OCI-LY7 (cell line): ENCODE measurements around the gene WNT9B. TPM values are rescaled to one million over a fixed set of nuclear protein-coding genes. Genes with fewer than 3 reads are reported as not detected.
"Not testable (repeated sequence)": the region's sequence is repeated elsewhere in the genome, so short reads cannot be mapped to it uniquely, and the experiment has no call there.

ENCODE experiments used
- BruUV-seq: library from RNA; stranded (reverse); fragments of 400-500 nt; replicated peaks from 2 replicates; lab custom pipeline; 2021; lab: Mats Ljungman, UMichigan
- CTCF ChIA-PET: fragments of 300-600 bp; sonication (Branson Sonifier 250); formaldehyde crosslinking; loops from one replicate; lab custom pipeline; 2022; ENCODE audit warnings: antibody characterized with exemption; ENCODE audit not compliant: unreplicated experiment; lab: Charles Lee
- POLR2A ChIA-PET: fragments of 300-600 bp; sonication (Branson Sonifier 250); formaldehyde crosslinking; loops from one replicate; lab custom pipeline; 2022; ENCODE audit warnings: antibody characterized with exemption; lab: Charles Lee
- DNase-seq: peaks from one replicate; pipeline ENCODE4 v3.0.0-alpha.2; 2015; ENCODE audit warnings: low spot score
- H2AFZ ChIP-seq: fragments of 200-600 bp; sonication (generic), shearing (Covaris generic); 2 replicates; pipeline ENCODE4 v1.6.1; 2014; ENCODE audit warnings: mild to moderate bottlenecking, antibody characterized with exemption, low read length, moderate library complexity
- H3K27ac ChIP-seq: fragments of 200-600 bp; sonication (generic); 2 replicates; pipeline ENCODE4 v1.5.1; 2014; ENCODE audit warnings: mixed run types, low read depth, mild to moderate bottlenecking, moderate library complexity, low read length, inconsistent platforms; ENCODE audit not compliant: poor library complexity, severe bottlenecking
- H3K36me3 ChIP-seq: fragments of 200-600 bp; sonication (generic); 2 replicates; pipeline ENCODE4 v1.6.1; 2014; ENCODE audit warnings: mild to moderate bottlenecking, antibody characterized with exemption, low read length, moderate library complexity, mixed read lengths; ENCODE audit not compliant: insufficient read depth
- H3K4me1 ChIP-seq: fragments of 200-600 bp; sonication (generic); 2 replicates; pipeline ENCODE4 v1.5.1; 2014; ENCODE audit warnings: mild to moderate bottlenecking, low read length; ENCODE audit not compliant: insufficient read depth, poor library complexity, severe bottlenecking
- H3K4me2 ChIP-seq: fragments of 200-600 bp; sonication (generic); 2 replicates; pipeline ENCODE4 v1.6.1; 2014; ENCODE audit warnings: mild to moderate bottlenecking, low read length
- H3K4me3 ChIP-seq: fragments of 200-600 bp; sonication (generic); 2 replicates; pipeline ENCODE4 v1.5.1; 2014; ENCODE audit warnings: mild to moderate bottlenecking, low read depth, low read length; ENCODE audit not compliant: poor library complexity, severe bottlenecking
- H3K79me2 ChIP-seq: fragments of 200-600 bp; sonication (generic); 2 replicates; pipeline ENCODE4 v1.6.1; 2016; ENCODE audit warnings: low read depth, mild to moderate bottlenecking, low read length, moderate library complexity, mixed read lengths; ENCODE audit not compliant: insufficient read depth
- H3K9me2 ChIP-seq: fragments of 200-600 bp; sonication (generic); 2 replicates; pipeline ENCODE4 v1.6.1; 2016; ENCODE audit warnings: mild to moderate bottlenecking, low read length, mixed read lengths; ENCODE audit not compliant: insufficient read depth
- H3K9me3 ChIP-seq: fragments of 200-600 bp; sonication (generic); 2 replicates; pipeline ENCODE4 v1.6.1; 2014; ENCODE audit warnings: mild to moderate bottlenecking, mixed run types, low read length, mixed read lengths
- H4K20me1 ChIP-seq: fragments of 200-600 bp; sonication (generic); 2 replicates; pipeline ENCODE4 v1.6.1; 2014; ENCODE audit warnings: mild to moderate bottlenecking, antibody characterized with exemption, low read length, moderate library complexity, mixed read lengths; ENCODE audit not compliant: insufficient read depth
- EZH2phosphoT487 ChIP-seq: fragments of 200-600 bp; sonication (generic); IDR thresholded peaks from 2 replicates; pipeline ENCODE4 v1.6.1; 2018; ENCODE audit warnings: low read depth, borderline replicate concordance, mild to moderate bottlenecking, mixed run types, antibody characterized with exemption, low read length, moderate library complexity, mixed read lengths
- intact Hi-C: fragments of 100-400 bp; cut with micrococcal nuclease; formaldehyde crosslinking; loops from one replicate; pipeline ENCODE4 v1.10.0; 2022; ENCODE audit not compliant: unreplicated experiment
- total RNA-seq, 2 experiments: library from RNA; depleted of rRNA in 1 of 2; stranded (reverse); fragments of >200 nt in 1 of 2; shearing (Covaris generic) in 1 of 2; gene quantifications; 2 replicates each; pipeline ENCODE4 v1.2.3, GENCODE V29; 2014 to 2022
- TF ChIP-seq, protein P1 (sequence below): fragments of 200-600 bp; sonication (generic); conservative IDR thresholded peaks from 2 replicates; pipeline ENCODE4 v1.5.1; 2014; ENCODE audit warnings: mild to moderate bottlenecking, antibody characterized with exemption, low read length, moderate library complexity, mixed read lengths

Gene WNT9B
- total RNA-seq, 2 experiments from 2014 or later: not detected

- Histone ChIP-seq H3K4me1 (no peaks in the 10 kb centered on the region), H3K9me2 (no peaks in the 10 kb centered on the region), H3K79me2 (no peaks in the 10 kb centered on the region), H3K4me3 (no peak overlapping the region), H3K27ac (no peak overlapping the region), H2AFZ (no peak overlapping the region), H3K9me3 (no peaks in the 10 kb centered on the region), H3K36me3 (no peaks in the 10 kb centered on the region), H4K20me1 (no peaks in the 10 kb centered on the region), H3K4me2 (no peak overlapping the region)
- TF ChIP-seq, protein P1, sequence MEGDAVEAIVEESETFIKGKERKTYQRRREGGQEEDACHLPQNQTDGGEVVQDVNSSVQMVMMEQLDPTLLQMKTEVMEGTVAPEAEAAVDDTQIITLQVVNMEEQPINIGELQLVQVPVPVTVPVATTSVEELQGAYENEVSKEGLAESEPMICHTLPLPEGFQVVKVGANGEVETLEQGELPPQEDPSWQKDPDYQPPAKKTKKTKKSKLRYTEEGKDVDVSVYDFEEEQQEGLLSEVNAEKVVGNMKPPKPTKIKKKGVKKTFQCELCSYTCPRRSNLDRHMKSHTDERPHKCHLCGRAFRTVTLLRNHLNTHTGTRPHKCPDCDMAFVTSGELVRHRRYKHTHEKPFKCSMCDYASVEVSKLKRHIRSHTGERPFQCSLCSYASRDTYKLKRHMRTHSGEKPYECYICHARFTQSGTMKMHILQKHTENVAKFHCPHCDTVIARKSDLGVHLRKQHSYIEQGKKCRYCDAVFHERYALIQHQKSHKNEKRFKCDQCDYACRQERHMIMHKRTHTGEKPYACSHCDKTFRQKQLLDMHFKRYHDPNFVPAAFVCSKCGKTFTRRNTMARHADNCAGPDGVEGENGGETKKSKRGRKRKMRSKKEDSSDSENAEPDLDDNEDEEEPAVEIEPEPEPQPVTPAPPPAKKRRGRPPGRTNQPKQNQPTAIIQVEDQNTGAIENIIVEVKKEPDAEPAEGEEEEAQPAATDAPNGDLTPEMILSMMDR: no peak
- no peak for TF ChIP-seq EZH2phosphoT487
- intact Hi-C loops: no loop called here
- no TSS peak for BruUV-seq
- ChIA-PET POLR2A (no interaction called here), CTCF (no interaction called here)
- no peak for DNase-seq
Measured at GRCh38 chr17:46917041-46917440, 65.7 kb downstream of the WNT9B start.

GRCh38 chr17:46917516-46917915 lies 66.1 kb downstream of the WNT9B start:
- H3K4me2 ChIP-seq: no peak overlapping the region
- no peaks in the 10 kb centered on the region for H3K9me2 ChIP-seq
- H3K4me3 ChIP-seq: no peak overlapping the region
- no peak for DNase-seq
- TF ChIP-seq, protein P1: no peak
- TF ChIP-seq EZH2phosphoT487: no peak
- H3K79me2 ChIP-seq: no peaks in the 10 kb centered on the region
- H3K27ac ChIP-seq: no peak overlapping the region
- CTCF ChIA-PET: no interaction called here
- intact Hi-C loops: no loop called here
- no peak overlapping the region for H2AFZ ChIP-seq
- POLR2A ChIA-PET: no interaction called here
- no peaks in the 10 kb centered on the region for H3K36me3 ChIP-seq
- H3K9me3 ChIP-seq: no peaks in the 10 kb centered on the region
- no peaks in the 10 kb centered on the region for H3K4me1 ChIP-seq
- no TSS peak for BruUV-seq
- no peaks in the 10 kb centered on the region for H4K20me1 ChIP-seq

GRCh38 chr17:46921962-46922361 lies 70.6 kb downstream of the WNT9B start:
- H3K4me2 ChIP-seq, H3K9me2 ChIP-seq, intact Hi-C loops, H3K36me3 ChIP-seq, H3K9me3 ChIP-seq, H2AFZ ChIP-seq, H3K27ac ChIP-seq, H4K20me1 ChIP-seq, CTCF ChIA-PET, POLR2A ChIA-PET, BruUV-seq, DNase-seq: not testable (repeated sequence)
- Histone ChIP-seq H3K4me1 (peaks cover 14% of the 10 kb centered on the region), H3K79me2 (peaks cover 40% of the 10 kb centered on the region), H3K4me3 (peak overlapping the region; percentile 86)
